AG09319 (cell line): ENCODE data around the gene MRPL10.

Experiments
- DNase-seq: peaks from one replicate; pipeline ENCODE4 v3.0.0-alpha.2; 2010; ENCODE audit warnings: low read depth; ENCODE audit errors: extremely low read depth
- TF ChIP-seq, protein P1 (sequence below): IDR thresholded peaks from 2 replicates; pipeline ENCODE4 v1.5.1; 2011; ENCODE audit warnings: low read depth, mild to moderate bottlenecking, inconsistent platforms, low read length, moderate library complexity

The MRPL10 gene

DNA sequence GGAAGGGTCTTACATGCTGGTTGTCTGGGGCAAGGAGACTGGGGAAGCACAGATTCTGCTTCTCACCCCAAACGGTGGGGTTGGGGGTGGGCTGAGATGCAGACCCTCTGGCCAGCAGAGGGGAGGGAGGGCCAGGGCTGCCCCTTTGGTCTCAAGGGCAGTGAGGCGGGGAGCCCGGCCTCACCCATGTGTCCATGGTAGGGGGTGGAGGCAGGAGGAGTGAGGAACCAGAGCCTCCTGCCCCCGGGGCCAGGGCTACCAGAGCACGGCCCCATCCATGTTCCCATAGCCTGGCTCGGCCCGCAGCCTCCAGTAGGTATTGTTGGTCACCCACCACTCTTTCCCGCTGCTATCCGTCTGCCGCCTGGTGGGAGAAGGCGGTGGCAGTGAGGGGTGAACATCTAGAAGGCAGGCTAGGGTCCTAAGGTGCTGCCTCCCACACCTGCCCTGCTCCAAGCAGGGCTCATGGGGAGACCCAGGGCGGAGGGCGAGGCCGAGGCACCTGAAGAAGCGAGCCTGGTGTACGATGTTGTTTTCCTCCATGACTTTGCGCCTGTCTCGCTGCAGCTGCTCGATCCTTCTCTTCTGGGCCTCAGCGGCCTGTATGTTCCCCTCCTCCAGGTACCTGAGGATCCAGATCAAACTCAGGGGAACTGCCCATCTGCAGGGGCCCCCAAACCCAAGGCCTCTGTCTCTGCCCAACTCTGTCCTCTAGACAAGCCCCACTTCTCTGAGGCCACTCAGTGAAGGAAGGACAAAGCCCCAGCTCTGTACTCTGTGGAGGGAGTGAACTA is 23.1 kb downstream of the MRPL10 start:
- no peak for DNase-seq
- TF ChIP-seq, protein P1, sequence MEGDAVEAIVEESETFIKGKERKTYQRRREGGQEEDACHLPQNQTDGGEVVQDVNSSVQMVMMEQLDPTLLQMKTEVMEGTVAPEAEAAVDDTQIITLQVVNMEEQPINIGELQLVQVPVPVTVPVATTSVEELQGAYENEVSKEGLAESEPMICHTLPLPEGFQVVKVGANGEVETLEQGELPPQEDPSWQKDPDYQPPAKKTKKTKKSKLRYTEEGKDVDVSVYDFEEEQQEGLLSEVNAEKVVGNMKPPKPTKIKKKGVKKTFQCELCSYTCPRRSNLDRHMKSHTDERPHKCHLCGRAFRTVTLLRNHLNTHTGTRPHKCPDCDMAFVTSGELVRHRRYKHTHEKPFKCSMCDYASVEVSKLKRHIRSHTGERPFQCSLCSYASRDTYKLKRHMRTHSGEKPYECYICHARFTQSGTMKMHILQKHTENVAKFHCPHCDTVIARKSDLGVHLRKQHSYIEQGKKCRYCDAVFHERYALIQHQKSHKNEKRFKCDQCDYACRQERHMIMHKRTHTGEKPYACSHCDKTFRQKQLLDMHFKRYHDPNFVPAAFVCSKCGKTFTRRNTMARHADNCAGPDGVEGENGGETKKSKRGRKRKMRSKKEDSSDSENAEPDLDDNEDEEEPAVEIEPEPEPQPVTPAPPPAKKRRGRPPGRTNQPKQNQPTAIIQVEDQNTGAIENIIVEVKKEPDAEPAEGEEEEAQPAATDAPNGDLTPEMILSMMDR = no peak

DNA sequence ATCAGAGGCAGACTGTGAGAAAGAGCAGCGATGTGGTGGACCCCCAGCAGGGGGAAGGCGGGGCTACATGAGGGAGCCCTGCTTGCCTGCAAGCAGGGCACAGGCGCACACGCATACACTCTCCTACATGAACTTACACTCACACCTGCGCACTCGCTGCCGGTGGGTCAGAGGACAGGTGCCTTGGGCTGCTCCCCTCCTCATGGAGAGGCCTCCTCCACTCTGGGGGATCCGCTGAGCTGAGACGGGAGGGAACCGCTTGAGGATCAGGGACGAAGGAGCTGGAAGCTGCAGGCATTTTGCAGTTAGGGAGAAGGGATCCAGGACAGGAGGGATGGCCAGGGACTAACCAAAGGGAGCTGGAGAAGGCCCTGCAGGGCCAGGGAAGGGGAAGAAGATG is 23.9 kb downstream of the MRPL10 start:
- TF ChIP-seq, protein P1 = no peak
- no peak for DNase-seq

DNA sequence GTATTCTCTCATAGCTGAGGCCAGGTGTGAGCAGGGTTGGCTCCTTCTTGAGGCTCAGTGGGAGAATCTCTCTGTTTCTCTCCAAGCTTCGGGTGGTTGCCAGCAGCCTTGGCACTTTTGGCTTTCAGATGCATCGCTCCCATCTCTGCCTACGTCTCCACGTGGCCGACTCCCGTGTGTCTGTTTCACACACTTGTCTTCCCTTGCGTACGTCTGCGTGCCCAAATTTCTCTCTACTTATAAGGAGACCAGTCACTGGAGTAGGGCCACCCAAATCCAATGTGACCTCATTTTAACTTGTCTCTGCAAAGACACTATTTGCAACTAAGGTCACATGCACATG is 24.5 kb downstream of the MRPL10 start:
- no peak for DNase-seq
- TF ChIP-seq, protein P1 = no peak

GRCh38 chr17:47806026-47806912 is 25.1 kb downstream of the MRPL10 start:
- TF ChIP-seq, protein P1 = no peak
- DNase-seq = no peak

DNA sequence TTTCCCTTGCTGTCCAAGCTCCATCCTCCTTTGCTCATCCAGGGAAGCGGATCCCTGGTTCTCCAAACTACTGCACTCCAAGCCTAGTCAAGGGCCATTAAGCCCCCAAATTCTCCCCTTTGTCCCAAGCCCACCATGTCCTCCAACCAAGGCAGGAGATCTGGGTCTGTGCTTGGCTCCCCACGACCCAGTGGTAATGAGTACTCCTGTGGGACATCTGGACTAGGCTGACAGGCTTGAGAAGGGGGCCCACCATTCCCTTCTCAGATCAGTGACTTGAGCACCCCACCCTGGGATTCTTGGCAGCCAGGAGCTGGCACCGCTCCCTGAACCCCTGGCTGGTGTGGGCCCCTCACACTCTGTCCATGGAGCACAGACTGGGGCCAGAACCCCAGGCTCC is 26.9 kb downstream of the MRPL10 start:
- DNase-seq = no peak
- TF ChIP-seq, protein P1 = no peak

DNA sequence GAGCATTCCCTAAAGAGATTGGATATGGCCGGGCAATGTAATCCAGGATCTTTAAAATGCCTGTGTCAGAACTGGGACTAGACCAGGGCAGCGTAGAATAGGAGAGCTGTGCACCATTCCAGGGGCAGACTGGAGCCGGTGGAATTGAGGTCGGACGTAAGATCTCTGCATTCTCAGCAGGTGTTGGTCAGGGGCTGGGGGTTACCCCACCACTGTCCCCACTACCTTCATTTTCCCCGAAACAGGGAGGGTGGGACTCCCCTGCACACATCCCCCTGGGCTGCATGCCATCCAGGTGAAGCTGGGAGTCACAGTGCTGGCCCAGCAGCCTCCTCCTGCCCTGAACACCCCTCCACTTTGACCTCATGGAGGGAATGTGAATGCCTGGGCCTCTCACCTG is 27.6 kb downstream of the MRPL10 start:
- no peak for DNase-seq
- TF ChIP-seq, protein P1 = no peak

GRCh38 chr17:47803201-47803600 is 28.1 kb downstream of the MRPL10 start:
- TF ChIP-seq, protein P1 = no peak
- DNase-seq = no peak
